ENCODE data around the gene ESYT1.
"Not testable (repeated sequence)": the region's sequence is repeated elsewhere in the genome, so short reads cannot be mapped to it uniquely, and the experiment has no call there.

ESYT1 gene

DNA sequence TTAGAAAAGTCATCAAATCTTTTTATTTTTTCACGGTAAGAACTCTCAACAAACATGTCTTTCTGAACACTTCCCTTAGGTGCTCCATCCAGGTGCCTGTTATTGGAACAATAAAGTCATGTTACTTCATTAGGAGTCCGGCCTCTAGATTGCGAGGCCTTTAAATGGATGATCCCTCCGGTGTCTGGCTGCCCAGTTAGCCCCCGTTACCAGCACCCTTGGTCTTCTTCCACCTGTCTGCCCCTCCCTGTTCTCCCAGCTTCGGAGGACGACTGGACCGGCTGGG lies 24.3 kb upstream of the ESYT1 start:
- no peak for DNase-seq

DNA sequence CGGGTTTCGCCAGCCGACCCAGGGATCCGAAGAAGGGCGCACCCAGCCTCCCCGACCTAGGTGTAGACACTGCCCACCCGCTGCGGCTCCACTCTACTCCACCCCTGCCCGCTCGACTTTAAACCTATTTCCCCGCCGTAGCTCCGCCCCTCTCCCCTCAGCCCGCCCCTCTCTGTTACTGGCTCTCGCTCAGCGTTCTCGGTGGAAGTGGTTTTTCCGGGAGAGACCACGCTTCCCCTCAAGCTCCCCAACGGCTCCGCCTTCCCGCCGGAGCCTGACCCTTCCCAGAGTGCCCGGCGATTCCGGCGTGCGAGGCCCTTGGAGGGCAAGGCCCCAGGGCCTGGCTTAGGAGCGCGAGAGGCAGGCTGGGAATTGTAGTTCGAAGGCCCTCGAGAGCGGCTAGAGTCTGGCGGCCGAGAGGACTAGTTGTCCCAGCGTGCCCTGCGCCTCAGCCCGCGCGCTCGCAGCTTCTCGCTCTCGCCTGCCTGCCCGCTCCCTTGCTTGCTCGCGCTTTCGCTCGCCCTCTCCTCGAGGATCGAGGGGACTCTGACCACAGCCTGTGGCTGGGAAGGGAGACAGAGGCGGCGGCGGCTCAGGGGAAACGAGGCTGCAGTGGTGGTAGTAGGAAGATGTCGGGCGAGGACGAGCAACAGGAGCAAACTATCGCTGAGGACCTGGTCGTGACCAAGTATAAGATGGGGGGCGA lies 23.8 kb upstream of the ESYT1 start, which contains the start of gene PA2G4:
TSS of gene PA2G4 (plus strand) at position 451 of the 706 bp plus-strand sequence. CDS start at position 630, 179 bp downstream.
- peak; percentile 100 for DNase-seq

DNA sequence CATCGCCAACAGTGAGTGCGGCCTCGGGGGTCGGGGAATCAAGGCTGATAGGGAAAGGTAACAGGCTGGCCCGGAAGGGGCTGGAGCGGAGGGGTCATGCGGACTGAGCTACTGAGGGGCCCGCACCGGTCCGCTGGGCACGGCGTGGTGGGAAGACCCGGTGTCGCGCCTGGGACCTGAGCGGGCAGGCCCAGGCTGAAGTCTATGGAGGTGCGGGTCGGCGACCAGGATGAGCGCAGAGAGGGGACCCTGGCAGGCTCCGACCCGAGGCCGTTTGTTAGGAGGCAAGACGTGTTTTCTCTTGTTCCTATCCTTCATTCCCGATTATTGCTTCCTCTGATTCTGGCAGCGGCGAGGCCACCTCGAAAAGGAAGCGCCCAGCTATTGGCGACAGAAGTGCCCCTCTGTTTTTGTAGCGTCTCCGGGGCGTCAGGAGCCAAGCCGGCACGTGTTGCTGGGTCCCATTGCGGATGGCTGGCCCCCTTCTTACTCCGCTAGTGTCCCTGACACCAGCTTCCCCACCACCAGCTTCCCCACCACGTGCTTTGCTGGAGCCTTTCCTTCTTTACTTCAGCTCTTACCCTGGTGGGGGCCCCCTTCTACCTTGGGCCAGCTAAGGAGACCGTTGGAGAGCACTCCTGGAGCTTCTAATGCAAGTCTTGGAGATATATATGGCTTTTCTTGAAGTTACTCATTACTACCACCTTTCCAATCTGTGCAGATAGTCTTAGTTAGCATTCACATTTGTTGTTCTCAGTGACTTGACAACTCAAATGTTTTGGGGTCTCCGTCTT lies 23.1 kb upstream of the ESYT1 start:
- peak; percentile 21 for DNase-seq

DNA sequence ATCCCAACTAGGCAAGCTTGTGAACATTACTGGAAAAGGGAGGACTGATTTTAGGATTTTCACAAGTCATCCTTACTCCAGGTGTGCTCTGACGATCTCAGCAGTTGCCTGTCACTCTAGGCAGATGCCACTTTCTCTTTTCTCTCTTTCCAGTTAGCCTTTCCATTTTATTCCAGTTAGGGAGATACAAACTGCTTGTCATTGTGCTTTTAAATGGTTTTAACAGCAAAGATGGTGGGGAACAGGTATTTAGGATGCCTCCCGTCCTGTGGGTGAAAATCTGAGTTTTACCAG lies 22.5 kb upstream of the ESYT1 start:
- no peak for DNase-seq

DNA sequence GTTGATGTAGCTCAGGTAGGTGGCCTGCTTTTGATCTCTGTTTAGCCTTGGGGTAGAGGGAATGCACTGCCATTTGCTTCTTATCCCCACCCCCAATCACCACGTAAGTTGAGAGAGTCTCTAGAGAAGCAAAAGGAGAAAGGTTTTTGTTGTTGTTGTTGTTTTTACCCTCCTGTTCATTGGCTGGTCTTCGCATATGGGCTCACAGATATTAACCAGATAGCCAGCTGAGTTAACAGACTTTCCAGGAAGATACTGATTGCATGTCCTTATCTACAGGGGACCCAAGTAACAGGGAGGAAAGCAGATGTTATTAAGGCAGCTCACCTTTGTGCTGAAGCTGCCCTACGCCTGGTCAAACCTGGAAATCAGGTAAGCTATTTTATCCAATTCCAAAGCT lies 20.8 kb upstream of the ESYT1 start:
- DNase-seq = no peak

DNA sequence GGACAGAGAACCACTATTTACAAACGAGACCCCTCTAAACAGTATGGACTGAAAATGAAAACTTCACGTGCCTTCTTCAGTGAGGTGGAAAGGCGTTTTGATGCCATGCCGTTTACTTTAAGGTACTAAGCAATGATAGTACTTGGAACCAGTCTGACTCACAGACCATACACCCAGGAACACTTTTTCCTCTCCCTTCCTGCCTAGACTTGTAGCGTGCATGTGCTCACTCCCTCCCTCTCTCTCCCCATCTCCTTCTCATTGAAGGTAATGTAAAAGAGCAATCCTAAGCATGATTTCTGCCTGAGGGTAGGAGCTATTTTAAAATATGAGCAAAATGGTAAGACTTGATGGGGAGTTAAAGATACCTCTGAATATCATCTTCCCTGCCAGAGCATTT lies 17.5 kb upstream of the ESYT1 start:
- DNase-seq = no peak

DNA sequence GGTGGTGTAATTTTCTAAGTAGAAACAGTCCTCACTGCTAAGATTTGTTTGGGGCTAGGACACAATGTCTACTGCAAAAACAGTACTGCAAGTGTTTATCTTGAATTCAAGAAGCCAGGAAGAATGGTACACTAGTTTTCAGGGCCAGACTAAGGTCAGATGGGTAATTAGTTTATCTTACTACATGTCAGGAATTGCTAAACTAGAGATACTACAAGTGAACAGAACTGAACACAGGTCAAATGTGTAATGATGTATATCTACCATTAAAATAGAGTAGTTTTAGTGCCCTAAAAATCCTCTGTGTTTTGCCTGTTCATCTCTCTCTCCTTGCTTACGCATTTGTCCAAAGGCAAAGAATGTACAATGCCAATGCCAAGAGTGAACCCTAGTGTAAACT lies 14.0 kb upstream of the ESYT1 start:
- DNase-seq = no peak

DNA sequence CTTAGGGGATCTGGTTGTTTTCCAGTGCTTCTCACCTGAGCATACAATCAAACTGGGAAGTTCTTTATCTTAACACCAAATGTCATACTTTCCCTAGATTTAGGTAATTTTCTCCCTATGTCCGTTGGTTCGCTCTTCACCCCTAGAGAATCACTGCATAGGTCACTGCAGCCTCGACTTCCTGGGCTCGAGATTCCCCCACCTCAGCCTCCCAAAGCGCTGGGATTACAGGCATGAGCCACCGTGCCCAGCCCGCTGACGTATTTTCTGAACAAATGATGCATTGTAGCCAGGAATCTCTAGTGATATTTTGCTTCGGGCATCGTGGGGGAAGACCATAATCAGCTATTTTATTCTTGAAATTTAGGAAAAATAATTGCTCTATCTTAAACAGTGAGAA lies 12.7 kb upstream of the ESYT1 start:
- DNase-seq = peak; percentile 15

DNA sequence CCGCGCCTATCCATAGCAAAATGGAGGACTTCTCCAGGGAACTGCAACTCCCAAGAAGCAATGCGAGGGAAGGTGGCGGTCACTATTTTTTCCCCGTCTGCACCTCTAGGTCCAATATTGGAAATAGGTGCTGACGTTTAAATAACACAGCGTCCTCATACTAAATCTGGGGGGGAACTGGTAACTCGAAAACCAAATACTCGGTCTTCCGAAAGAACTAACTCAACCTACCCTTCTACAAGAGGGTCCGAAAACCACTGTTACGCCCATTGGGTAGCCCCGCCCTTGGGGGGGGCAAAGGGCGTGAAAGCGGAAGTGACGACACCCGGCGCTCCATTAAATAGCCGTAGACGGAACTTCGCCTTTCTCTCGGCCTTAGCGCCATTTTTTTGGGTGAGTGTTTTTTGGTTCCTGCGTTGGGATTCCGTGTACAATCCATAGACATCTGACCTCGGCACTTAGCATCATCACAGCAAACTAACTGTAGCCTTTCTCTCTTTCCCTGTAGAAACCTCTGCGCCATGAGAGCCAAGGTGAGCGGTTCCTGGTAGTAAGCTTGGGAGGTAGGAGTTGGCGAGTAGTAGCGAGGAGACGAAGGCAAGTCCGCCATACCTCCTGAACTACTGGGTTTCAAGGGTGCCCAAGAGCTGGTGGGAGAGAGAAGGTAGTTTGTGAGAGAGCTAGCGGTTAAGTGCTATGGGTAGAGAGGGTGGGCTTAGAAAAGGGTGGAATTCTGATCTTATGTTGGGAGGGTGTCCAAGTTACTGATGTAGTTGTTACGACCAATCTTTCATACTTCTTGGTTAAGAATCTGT lies 11.6 kb upstream of the ESYT1 start, which contains the start of gene RPL41:
TSS of gene RPL41 (plus strand) at position 367 of the 815 bp plus-strand sequence.
- DNase-seq = peak; percentile 94

DNA sequence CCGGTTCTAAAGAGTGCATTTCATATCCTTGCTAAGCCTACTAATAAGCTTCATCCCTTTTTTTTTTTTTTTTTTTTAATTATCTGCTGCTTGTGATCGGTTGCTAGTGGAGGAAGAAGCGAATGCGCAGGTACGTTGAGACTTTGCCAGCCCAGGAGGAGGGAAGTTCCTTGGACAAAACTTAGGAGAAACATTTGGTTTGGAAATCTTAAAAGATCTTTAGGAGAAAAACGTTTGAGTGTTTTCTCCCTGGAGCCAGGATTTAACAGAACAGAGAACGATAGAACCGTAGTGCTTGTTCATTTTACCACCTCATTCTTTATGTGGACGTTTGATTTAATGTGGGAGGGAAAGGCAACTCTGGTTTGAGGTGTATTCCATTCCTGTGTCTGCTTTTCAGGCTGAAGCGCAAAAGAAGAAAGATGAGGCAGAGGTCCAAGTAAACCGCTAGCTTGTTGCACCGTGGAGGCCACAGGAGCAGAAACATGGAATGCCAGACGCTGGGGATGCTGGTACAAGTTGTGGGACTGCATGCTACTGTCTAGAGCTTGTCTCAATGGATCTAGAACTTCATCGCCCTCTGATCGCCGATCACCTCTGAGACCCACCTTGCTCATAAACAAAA lies 10.9 kb upstream of the ESYT1 start:
- not testable (repeated sequence) for DNase-seq

DNA sequence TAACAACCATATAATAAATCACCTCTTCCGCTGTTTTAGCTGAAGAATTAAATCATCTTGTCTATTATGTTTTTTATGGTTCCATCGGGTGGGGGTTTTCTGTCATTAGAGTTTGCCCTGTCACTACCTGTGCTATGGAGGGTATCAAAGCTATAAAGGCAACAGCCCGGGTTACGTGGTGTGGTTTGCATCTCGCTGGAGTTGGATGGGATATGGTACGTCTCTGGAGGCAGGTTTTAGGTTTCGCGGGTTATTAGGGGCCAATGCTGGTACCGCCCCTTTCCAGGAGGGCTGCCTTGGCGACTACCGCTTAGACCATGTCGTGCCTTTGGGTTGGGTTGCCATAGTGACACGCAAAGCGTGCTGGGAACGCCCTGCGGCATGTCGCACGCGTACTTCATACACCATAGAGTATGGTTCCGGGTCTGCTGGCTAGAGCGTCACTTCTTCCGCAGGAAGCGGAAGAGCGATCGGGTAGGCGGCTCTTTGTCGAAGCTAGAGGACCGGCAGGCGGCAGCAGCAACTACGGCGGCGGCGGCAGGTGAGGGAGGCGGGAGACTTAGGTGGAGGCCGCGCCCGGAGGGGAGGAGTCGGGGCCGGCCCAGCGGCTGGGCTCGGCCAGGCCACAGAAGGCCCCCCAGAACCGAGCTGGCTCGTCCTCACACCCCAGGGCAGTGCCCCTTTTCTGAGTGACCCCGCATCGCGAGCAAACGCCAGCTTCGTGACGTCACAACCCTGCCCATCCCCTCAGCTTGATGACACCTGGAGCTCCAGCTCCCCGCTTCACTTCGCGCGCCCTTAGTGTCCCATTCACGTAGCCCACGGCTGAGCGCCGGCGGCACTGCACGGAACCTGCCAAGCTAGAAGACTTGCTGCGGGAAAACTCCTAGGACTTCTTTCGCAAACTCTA lies 10.0 kb upstream of the ESYT1 start, which contains the start of gene ZC3H10:
TSS of gene ZC3H10 (plus strand) at position 489 of the 910 bp plus-strand sequence. CDS start 2,297 bp downstream, outside the sequence.
- peak; percentile 99 for DNase-seq

DNA sequence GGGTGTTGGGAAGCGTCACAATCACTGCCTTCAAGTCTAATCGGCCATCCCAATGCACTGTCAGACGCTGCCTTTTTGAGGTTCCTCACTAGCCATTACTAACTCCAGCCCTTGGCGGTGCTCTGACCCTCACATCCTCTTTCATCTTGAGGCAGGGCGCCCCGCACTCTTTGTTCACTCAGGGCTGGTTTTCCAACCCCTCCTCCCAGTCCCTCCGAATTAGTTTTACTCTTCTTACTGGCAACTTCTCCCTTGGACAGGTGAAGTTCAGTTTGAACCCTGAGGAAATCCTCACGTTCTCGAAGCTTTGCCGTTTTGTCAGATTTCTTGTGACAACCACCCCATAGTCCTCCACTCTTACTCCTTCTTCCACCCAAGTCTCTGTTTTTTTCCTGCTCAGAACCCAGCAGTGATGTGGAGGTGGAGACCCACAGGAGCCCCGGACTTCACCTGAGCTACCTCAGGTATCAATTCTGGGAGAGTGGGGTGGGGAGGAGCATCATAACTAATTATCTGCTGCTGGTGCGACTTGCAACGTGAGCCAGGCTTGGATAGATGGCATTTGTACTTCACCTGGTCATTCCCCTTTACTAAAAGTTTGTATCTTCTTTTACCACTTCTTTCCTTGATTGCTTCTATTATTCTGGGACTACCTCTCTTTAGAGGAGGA lies 9.2 kb upstream of the ESYT1 start:
- DNase-seq = no peak

DNA sequence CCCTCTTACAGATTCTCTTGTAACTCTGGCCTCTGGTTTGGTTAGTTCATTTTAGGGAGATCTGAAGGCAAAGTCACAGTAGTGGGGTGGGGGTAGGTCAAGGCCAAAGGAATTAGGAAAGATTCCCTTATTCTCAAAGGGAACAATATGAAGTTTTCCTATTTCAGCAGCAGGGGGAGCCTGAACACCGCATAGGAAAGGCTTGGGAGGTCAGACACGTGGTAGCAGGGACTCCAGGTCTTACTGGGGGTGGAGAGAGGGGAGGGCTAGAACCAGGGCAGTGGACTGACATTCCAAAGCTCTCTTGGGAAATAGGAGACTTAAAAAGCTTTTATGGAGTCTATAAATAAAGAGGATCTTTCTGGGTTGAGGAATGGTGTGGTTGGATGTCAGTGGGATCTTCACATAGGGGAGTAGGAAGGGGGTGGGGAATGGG lies 8.7 kb upstream of the ESYT1 start:
- peak; percentile 97 for DNase-seq

DNA sequence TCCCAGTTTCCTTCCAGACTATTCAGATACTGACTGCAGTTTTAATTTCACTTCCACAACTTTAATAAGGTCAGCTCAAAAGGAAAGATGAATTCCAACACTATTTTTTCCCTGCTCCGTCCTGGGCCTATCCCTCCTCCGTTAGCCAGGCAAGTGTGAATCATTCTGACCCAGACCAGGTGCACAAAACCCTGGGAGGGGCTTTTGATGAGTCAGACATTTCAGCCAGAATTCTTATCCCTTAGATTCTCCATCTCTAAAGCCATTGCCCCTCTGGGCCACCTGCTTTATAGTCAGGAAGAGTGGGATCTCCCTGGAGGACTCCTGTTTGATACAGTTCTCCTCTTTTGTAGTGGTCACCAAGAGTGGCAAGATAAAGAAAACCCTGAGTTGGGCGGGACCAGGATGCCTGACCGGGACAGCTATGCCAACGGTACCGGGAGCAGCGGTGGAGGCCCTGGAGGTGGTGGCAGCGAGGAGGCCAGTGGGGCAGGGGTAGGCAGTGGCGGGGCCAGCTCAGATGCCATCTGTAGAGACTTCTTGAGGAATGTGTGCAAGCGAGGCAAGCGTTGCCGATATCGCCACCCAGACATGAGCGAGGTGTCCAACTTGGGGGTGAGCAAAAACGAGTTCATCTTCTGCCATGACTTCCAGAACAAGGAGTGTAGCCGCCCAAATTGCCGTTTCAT lies 7.8 kb upstream of the ESYT1 start:
- DNase-seq = no peak

DNA sequence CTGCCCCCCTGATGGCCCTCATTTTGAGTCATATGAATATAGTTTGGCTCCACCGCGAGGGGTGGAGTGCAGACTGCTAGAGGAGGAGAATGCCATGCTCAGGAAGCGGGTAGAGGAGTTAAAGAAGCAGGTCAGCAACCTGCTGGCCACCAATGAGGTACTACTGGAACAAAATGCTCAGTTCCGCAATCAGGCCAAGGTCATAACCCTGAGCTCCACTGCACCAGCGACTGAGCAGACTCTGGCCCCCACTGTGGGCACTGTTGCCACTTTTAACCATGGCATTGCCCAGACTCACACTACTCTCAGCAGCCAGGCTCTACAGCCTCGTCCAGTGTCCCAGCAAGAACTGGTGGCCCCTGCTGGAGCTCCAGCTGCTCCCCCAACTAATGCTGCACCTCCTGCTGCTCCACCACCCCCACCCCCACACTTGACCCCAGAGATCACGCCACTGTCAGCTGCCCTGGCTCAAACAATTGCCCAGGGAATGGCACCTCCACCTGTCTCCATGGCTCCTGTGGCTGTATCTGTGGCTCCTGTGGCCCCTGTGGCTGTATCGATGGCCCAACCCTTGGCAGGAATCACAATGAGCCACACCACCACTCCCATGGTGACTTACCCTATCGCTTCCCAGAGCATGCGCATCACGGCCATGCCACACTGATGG lies 6.7 kb upstream of the ESYT1 start:
- DNase-seq = no peak

DNA sequence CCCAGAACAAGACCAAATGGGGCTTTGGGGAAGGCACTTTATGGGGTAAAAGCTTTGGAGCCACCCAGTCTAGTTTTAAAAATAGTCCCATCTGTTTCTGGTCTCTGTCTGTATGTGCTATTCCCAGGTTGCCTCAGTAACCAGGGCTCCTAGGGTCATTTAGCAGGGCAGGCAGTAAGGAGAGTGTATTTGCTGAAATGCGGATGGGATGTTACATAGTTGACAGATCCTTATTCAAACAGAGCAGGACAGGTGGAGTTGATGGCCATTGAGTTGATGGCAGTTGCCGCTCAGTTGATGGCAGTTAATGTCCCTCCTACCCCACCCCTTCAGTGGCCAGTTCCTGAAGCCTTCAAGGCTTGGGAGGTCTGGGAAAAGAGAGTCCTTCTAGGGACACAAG lies 5.4 kb upstream of the ESYT1 start:
- no peak for DNase-seq

DNA sequence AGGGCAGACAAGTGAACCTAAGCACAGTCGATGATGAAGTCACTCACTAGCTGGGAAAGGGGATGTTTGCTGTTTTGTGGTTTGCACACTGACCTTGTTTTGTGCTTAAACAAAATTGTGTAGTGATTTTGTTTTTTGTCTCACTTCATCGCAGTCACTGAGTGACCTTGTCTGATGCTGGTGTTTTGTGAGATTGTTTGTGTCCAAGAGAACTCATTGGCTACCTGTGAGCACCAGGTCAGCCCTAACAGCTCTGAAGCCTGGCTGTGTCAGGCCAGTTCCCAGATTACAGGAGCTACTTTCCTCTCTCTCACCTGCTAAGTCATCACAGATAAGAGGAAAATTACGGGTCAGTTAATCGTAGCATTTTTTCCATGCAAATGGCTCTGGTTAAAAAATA lies 3.9 kb upstream of the ESYT1 start:
- no peak for DNase-seq

DNA sequence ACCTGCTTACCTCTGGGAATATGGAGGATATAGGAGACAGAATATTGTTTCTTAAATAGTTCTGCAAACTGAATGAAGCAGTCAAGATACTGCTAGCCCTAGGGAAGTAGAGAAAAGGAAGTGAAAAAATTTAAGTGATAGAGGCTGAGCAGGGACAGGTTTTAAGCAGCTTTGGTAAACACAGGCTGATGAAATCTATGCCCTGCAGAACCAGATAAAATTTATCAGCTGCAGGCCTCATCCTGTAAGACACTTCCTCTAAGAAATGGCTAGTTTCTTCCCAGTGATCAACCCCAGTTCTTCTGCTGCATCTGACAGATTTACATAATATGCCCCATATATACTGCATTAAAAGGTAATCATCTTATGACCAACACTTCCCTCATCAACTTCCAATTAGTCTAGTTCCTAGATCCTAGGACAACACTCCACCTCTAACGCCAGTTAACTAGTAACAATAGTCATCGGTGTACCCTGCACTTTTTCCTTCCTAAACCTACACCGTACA lies 1.3 kb upstream of the ESYT1 start:
- DNase-seq = no peak

DNA sequence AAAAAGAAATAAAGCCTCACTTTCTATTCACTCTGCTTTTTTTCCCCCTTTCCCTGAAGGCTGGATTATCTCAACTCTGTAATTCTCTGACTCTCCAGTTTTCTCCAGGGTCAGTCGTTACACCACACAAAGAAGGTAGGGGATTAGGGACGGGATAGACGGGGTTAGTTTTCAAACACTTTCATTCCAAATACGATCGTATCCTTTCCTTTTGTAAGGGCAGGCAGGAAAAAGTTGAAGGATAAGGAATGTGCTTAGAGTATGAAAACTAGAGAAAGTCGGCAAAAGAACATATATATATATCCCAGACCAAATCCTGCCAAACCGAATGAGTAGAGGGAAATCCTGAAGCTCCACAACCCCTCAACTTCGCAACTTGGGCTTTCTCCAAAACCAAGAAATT lies 581 bp upstream of the ESYT1 start:
- no peak for DNase-seq

Data from fibroblast of skin of back (primary cell).